Activated naive CD4-positive, alpha-beta T cell treated with anti-CD3 and anti-CD28 coated beads, Interleukin-2, amount 50 U/mL, for 16 hours (primary cell): ENCODE results near the gene STARD8.

Experiments used
- DNase-seq: peaks from one replicate; pipeline ENCODE4 v3.0.0-alpha.2; 2020

The STARD8 gene

GRCh38 chrX:68691921-68692320 is 44.5 kb downstream of the STARD8 start:
- DNase-seq = no peak

GRCh38 chrX:68692651-68693050 is 45.2 kb downstream of the STARD8 start:
- no peak for DNase-seq

GRCh38 chrX:68693481-68694434 is 46.3 kb downstream of the STARD8 start:
- DNase-seq = no peak

- DNase-seq = no peak
Measured at GRCh38 chrX:68694435-68695205, 47.2 kb downstream of the STARD8 start.

GRCh38 chrX:68695206-68695845 is 47.9 kb downstream of the STARD8 start:
- no peak for DNase-seq

GRCh38 chrX:68696267-68696990 is 49.0 kb downstream of the STARD8 start:
- no peak for DNase-seq

GRCh38 chrX:68697036-68697435 is 49.6 kb downstream of the STARD8 start:
- no peak for DNase-seq

- no peak for DNase-seq
Measured at GRCh38 chrX:68697465-68698125, 50.1 kb downstream of the STARD8 start.

GRCh38 chrX:68698942-68699341 is 51.5 kb downstream of the STARD8 start:
- no peak for DNase-seq

- DNase-seq = no peak
Measured at GRCh38 chrX:68699960-68700746, 52.7 kb downstream of the STARD8 start.

- no peak for DNase-seq
Measured at GRCh38 chrX:68703369-68703768, 55.9 kb downstream of the STARD8 start.

GRCh38 chrX:68703846-68704245 is 56.4 kb downstream of the STARD8 start:
- no peak for DNase-seq

GRCh38 chrX:68705986-68706385 is 58.5 kb downstream of the STARD8 start:
- no peak for DNase-seq

GRCh38 chrX:68708503-68709290 is 61.2 kb downstream of the STARD8 start:
- DNase-seq = no peak

- no peak for DNase-seq
Measured at GRCh38 chrX:68710870-68711576, 63.6 kb downstream of the STARD8 start.

GRCh38 chrX:68711845-68712244 is 64.4 kb downstream of the STARD8 start:
- DNase-seq = no peak

- no peak for DNase-seq
Measured at GRCh38 chrX:68714856-68715255, 67.4 kb downstream of the STARD8 start.

GRCh38 chrX:68717196-68717595 is 69.7 kb downstream of the STARD8 start:
- DNase-seq = no peak

GRCh38 chrX:68717663-68718442 is 70.4 kb downstream of the STARD8 start:
- DNase-seq = no peak
